Memory B cell (primary cell): Measurements from ENCODE around the gene PRKAR1A.

Experiments used
- ATAC-seq: fragments of 150-1000 bp; cut with Tn5 transposase; 2 replicates; pipeline ENCODE4 v1.10.0; 2021; ENCODE audit warnings: low read depth, mild to moderate bottlenecking, moderate library complexity
- DNase-seq, 2 donors: peaks; one replicate each; pipeline ENCODE4 v3.0.0; 2022; ENCODE audit warnings: low spot score in 2 of 2
- H3K27ac Mint-ChIP-seq: one replicate; pipeline ENCODE4 v1.8.0; 2022; ENCODE audit warnings: mild to moderate bottlenecking, moderate library complexity, mixed read lengths
- H3K27me3 Mint-ChIP-seq: one replicate; pipeline ENCODE4 v1.8.0; 2022; ENCODE audit warnings: mixed read lengths
- H3K36me3 Mint-ChIP-seq: one replicate; pipeline ENCODE4 v1.8.0; 2022; ENCODE audit warnings: mild to moderate bottlenecking, mixed read lengths
- H3K4me1 Mint-ChIP-seq: one replicate; pipeline ENCODE4 v1.8.0; 2022; ENCODE audit warnings: mixed read lengths
- H3K4me3 Mint-ChIP-seq: one replicate; pipeline ENCODE4 v1.8.0; 2022; ENCODE audit warnings: mild to moderate bottlenecking, moderate library complexity, mixed read lengths
- H3K9me3 Mint-ChIP-seq: one replicate; pipeline ENCODE4 v1.8.0; 2022; ENCODE audit warnings: mixed read lengths

The PRKAR1A gene

GRCh38 chr17:68541816-68542215 lies 29.6 kb downstream of the PRKAR1A start:
- Mint-ChIP-seq H3K4me1 (peaks cover 9% of the 10 kb centered on the region), H3K9me3 (no peaks in the 10 kb centered on the region), H3K36me3 (peaks cover 11% of the 10 kb centered on the region), H3K27me3 (no peaks in the 10 kb centered on the region), H3K27ac (no peak overlapping the region), H3K4me3 (no peak overlapping the region)
- no peak for DNase-seq
- no peak for ATAC-seq

DNA sequence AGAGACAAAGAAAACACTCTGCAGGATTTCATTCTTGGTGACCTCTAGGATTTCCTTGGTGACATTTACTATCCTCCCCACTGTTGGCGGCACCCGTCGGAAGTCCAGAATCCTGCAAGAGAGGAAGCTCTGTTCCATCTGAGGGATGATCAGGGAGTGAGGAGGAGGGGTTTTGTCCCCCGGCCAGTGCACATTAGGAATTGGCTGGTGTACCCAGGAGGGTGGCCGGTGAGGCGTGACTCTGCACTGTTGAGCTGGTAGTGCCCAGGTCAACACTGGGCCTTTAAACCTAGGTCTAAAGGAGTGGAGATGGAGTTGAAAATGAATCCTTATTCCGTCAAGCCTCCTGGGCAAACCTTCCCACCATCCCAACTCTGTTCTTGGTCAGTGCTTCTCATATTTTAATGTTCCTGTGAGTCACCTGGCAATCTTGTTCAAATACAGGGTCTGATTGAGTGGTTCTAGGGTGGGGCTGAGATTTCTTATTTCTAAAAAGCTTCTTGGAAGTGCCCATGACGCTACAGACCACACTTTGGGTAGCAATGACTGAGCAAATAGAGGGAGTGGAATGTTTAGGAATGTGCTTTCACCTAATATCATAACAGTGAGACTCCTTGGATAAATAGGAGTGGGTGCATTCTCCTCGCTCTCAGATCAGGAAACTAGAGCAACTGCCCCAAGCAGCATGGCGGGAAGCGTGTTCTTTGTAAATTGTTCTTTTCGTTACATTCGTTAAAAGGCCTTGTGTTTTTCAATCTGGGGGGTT lies 30.7 kb downstream of the PRKAR1A start:
- ATAC-seq (no peak), DNase-seq (no peak)
- Mint-ChIP-seq H3K4me3 (no peak overlapping the region), H3K27ac (no peak overlapping the region), H3K9me3 (no peaks in the 10 kb centered on the region), H3K4me1 (peaks cover 9% of the 10 kb centered on the region), H3K36me3 (peaks cover 11% of the 10 kb centered on the region), H3K27me3 (no peaks in the 10 kb centered on the region)

DNA sequence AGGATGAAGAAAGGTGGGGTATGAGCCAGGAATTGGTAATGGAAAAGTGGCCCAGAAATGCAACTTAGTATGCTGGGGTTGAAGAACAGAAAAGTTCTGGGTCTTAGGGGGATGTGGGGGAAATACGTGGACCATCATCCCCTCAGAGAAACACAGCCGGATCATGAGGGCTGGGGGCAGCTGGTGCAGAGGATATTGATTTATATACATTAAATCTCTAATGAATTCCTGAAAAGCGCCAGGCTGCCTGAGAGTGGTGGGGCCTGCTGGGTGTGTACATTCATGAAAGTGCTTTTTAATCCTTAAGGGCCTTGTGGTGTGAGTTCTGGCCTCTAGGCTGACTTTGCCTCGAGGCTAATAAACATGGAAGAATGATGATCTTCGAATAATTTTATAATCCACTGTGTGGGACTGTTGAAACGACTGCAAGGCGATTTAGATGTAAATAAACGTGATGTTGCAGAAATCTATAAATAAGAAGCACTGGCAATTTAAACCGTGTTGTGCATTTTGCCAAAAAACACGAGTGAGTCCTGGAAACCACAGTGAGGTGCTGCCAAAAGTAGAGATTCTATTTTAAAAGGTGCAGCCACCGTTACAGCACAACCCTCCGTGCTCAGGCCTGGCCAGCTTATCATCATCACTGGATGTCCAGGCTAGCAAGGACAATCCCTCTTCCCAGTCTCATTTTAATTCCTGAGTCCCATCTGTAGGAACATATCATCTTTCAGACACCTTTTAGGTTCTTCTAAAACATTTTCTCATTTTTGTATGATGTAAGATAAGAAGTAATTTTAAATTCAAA lies 32.1 kb downstream of the PRKAR1A start:
- Mint-ChIP-seq H3K4me3 (no peak overlapping the region), H3K27ac (no peak overlapping the region), H3K4me1 (peaks cover 9% of the 10 kb centered on the region), H3K27me3 (no peaks in the 10 kb centered on the region), H3K36me3 (peaks cover 11% of the 10 kb centered on the region), H3K9me3 (no peaks in the 10 kb centered on the region)
- no peak for DNase-seq
- no peak for ATAC-seq

- Mint-ChIP-seq H3K4me3 (no peak overlapping the region), H3K27ac (no peak overlapping the region), H3K9me3 (no peaks in the 10 kb centered on the region), H3K4me1 (no peaks in the 10 kb centered on the region), H3K36me3 (peaks cover 8% of the 10 kb centered on the region), H3K27me3 (no peaks in the 10 kb centered on the region)
- ATAC-seq (no peak), DNase-seq (no peak)
These were observed 44.3 kb downstream of the PRKAR1A start for GRCh38 chr17:68556551-68556950.

GRCh38 chr17:68559316-68559715 lies 47.1 kb downstream of the PRKAR1A start:
- Mint-ChIP-seq H3K27ac (no peak overlapping the region), H3K36me3 (peaks cover 5% of the 10 kb centered on the region), H3K4me1 (no peaks in the 10 kb centered on the region), H3K27me3 (no peaks in the 10 kb centered on the region), H3K9me3 (no peaks in the 10 kb centered on the region), H3K4me3 (no peak overlapping the region)
- no peak for ATAC-seq
- no peak for DNase-seq

- H3K27ac Mint-ChIP-seq = no peak overlapping the region
- ATAC-seq = no peak
These were observed 48.9 kb downstream of the PRKAR1A start for GRCh38 chr17:68560966-68561720.

DNA sequence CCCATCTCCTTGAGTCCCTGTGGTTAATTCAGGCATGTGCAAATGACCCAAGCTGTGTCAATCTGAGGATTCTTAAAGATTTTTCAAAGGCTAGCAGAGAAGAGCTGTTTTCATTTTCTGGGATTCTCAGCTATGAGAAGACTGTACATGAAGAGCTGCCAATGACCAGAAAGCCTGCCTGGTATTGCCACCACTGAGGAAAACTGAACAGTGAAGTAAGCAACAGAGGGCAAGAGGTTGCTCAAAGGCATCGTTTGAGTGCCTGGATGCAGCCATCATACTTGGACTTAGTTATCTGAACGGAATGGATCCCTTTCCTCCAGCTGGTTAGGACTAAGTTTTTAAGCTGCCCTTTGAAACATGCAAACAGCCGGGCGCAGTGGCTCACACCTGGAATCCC lies 50.5 kb downstream of the PRKAR1A start:
- H3K27me3 Mint-ChIP-seq = peaks cover 5% of the 10 kb centered on the region
- ATAC-seq (no peak), DNase-seq (no peak)
- peaks cover 2% of the 10 kb centered on the region for H3K9me3 Mint-ChIP-seq
- no peak overlapping the region for H3K27ac Mint-ChIP-seq
- no peak overlapping the region for H3K4me3 Mint-ChIP-seq
- no peaks in the 10 kb centered on the region for H3K36me3 Mint-ChIP-seq
- no peaks in the 10 kb centered on the region for H3K4me1 Mint-ChIP-seq

More at GRCh38 chr17:68560966-68561720, 48.9 kb downstream of the PRKAR1A start:
- Mint-ChIP-seq H3K27me3 (peaks cover 5% of the 10 kb centered on the region), H3K9me3 (peaks cover 2% of the 10 kb centered on the region), H3K4me3 (no peak overlapping the region), H3K4me1 (no peaks in the 10 kb centered on the region), H3K36me3 (peaks cover 2% of the 10 kb centered on the region)
- no peak for DNase-seq

- DNase-seq (no peak), ATAC-seq (no peak)
- Mint-ChIP-seq H3K36me3 (no peaks in the 10 kb centered on the region), H3K27me3 (peaks cover 5% of the 10 kb centered on the region), H3K4me3 (no peak overlapping the region), H3K27ac (no peak overlapping the region), H3K9me3 (peaks cover 2% of the 10 kb centered on the region), H3K4me1 (no peaks in the 10 kb centered on the region)
These were observed 52.3 kb downstream of the PRKAR1A start for GRCh38 chr17:68564415-68565111.

DNA sequence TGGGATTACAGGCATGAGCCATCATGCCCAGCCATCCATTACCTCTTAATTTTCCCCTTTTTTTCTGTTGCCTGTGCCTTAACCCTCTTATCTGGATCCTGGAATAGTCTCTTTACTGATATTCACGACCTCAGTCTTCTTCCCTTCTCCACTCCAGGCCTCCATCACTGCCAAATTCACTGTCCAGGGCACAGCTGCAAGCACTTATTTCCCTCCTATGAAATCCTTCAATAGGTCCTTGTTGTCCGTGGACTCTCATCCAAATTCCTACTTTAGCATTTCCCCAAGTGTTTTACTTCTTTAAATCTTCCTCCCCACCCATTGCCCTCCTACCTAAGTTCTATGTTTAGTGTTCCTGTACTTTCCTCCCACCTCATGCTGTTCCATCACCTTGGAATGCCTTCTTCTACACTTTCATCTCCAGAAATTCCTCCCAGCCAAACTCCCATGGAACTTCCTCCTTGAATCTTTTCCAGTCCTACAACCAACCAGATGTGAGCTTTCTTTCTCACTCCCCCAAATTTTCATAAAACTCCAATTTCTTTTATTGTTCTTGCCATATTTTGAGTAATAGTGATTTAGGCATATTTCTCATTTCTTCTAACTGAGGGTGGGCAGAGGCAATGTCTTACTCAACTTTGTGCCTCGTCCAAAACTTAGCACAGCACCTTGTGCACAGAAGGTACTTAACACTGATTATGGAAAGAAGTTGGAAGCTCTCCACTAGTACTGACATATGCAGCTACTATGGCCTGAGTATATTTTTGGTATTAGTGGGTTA lies 53.6 kb downstream of the PRKAR1A start:
- no peaks in the 10 kb centered on the region for H3K36me3 Mint-ChIP-seq
- no peak overlapping the region for H3K27ac Mint-ChIP-seq
- DNase-seq (no peak), ATAC-seq (no peak)
- H3K27me3 Mint-ChIP-seq = peaks cover 5% of the 10 kb centered on the region
- no peak overlapping the region for H3K4me3 Mint-ChIP-seq
- peaks cover 2% of the 10 kb centered on the region for H3K9me3 Mint-ChIP-seq
- no peaks in the 10 kb centered on the region for H3K4me1 Mint-ChIP-seq

GRCh38 chr17:68566442-68566738 lies 54.2 kb downstream of the PRKAR1A start:
- Mint-ChIP-seq H3K27me3 (peaks cover 5% of the 10 kb centered on the region), H3K27ac (no peak overlapping the region), H3K4me1 (no peaks in the 10 kb centered on the region), H3K36me3 (no peaks in the 10 kb centered on the region), H3K4me3 (no peak overlapping the region), H3K9me3 (peaks cover 2% of the 10 kb centered on the region)
- DNase-seq (no peak), ATAC-seq (no peak)

DNA sequence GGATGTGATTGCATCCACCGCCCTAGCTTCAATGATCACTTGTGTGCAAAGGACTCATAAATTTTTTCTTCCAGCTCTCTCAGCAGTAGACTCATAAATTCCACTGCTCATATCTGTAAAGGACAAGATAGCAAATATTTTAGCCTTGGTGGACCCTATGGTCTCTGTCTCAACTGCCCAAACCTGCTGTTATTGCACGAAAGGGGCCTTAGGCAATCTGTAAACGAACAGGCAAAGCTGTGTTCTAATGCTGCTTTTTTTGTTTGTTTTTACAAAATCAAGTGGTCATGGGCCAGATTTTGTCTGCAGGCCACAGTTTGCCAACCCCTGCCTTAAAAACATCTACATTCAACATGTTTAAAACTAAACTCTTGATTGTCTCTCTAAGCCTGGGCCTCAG lies 54.8 kb downstream of the PRKAR1A start:
- ATAC-seq = no peak
- Mint-ChIP-seq H3K9me3 (peaks cover 2% of the 10 kb centered on the region), H3K36me3 (no peaks in the 10 kb centered on the region), H3K4me1 (no peaks in the 10 kb centered on the region), H3K27me3 (peaks cover 5% of the 10 kb centered on the region), H3K27ac (no peak overlapping the region), H3K4me3 (no peak overlapping the region)
- DNase-seq = no peak

DNA sequence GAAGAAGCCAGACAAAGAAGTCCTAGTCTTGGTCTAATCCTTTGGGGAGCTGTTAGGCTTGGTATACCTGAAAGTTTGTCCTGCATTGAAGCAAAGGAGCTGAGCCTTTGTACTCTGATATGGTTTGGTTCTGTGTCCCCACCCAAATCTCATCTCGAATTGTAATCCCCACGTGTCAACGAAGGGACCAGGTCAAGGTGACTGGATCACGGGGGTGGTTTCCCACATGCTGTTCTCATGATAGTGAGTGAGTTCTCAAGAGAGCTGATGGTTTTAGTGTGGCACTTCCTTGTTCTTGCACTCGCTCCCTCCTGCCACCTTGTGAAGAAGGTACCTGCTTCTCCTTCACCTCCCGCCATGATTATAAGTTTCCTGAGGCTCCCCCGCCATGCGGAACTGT lies 55.4 kb downstream of the PRKAR1A start:
- ATAC-seq = no peak

GRCh38 chr17:68568581-68568980 lies 56.4 kb downstream of the PRKAR1A start:
- ATAC-seq (no peak), DNase-seq (no peak)
- Mint-ChIP-seq H3K27me3 (peaks cover 7% of the 10 kb centered on the region), H3K9me3 (peaks cover 2% of the 10 kb centered on the region), H3K4me1 (no peaks in the 10 kb centered on the region), H3K36me3 (no peaks in the 10 kb centered on the region), H3K27ac (no peak overlapping the region), H3K4me3 (no peak overlapping the region)

More for the DNA sequence above, 55.4 kb downstream of the PRKAR1A start:
- H3K27me3 Mint-ChIP-seq = peaks cover 5% of the 10 kb centered on the region
- no peaks in the 10 kb centered on the region for H3K36me3 Mint-ChIP-seq
- H3K9me3 Mint-ChIP-seq = peaks cover 2% of the 10 kb centered on the region
- H3K4me3 Mint-ChIP-seq = no peak overlapping the region
- H3K4me1 Mint-ChIP-seq = no peaks in the 10 kb centered on the region
- no peak overlapping the region for H3K27ac Mint-ChIP-seq
- no peak for DNase-seq
